GM13976 (cell line): ENCODE measurements around the gene LRP5.

Source experiments
- DNase-seq: peaks from one replicate; pipeline ENCODE4 v3.0.0; 2012; ENCODE audit warnings: low spot score
- in situ Hi-C: fragments of 300-500 bp; cut with MboI; formaldehyde crosslinking; loops from one replicate; pipeline ENCODE4 v1.12.0; 2022; ENCODE audit warnings: low sequenced_read_pairs, mixed read lengths, inconsistent platforms; ENCODE audit not compliant: unreplicated experiment
- TF ChIP-seq, protein P1 (sequence below): IDR thresholded peaks from 2 replicates; pipeline ENCODE4 v1.5.1; 2012; ENCODE audit warnings: borderline replicate concordance, mild to moderate bottlenecking; ENCODE audit not compliant: insufficient read depth; ENCODE audit errors: extremely low read depth, missing control alignments, control extremely low read depth

Gene LRP5

DNA sequence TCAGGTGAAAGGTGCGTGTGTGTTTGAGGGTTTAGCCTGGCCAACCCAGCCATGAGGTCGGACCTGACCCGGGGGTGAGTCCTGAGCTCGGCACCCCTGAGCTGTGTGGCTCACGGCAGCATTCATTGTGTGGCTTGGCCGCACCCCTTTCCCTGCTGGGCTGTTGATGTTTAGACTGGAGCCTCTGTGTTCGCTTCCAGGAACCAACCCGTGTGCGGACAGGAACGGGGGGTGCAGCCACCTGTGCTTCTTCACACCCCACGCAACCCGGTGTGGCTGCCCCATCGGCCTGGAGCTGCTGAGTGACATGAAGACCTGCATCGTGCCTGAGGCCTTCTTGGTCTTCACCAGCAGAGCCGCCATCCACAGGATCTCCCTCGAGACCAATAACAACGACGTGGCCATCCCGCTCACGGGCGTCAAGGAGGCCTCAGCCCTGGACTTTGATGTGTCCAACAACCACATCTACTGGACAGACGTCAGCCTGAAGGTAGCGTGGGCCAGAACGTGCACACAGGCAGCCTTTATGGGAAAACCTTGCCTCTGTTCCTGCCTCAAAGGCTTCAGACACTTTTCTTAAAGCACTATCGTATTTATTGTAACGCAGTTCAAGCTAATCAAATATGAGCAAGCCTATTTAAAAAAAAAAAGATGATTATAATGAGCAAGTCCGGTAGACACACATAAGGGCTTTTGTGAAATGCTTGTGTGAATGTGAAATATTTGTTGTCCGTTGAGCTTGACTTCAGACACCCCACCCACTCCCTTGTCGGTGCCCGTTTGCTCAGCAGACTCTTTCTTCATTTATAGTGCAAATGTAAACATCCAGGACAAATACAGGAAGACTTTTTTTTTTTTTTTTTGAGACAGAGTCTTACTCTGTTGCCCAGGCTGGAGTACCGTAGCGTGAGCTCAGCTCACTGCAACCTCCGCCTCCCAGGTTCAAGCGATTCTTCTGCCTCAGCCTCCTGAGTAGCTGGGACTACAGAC lies 94.2 kb downstream of the LRP5 start:
- no peak for DNase-seq
- in situ Hi-C loops: no loop called here
- TF ChIP-seq, protein P1, sequence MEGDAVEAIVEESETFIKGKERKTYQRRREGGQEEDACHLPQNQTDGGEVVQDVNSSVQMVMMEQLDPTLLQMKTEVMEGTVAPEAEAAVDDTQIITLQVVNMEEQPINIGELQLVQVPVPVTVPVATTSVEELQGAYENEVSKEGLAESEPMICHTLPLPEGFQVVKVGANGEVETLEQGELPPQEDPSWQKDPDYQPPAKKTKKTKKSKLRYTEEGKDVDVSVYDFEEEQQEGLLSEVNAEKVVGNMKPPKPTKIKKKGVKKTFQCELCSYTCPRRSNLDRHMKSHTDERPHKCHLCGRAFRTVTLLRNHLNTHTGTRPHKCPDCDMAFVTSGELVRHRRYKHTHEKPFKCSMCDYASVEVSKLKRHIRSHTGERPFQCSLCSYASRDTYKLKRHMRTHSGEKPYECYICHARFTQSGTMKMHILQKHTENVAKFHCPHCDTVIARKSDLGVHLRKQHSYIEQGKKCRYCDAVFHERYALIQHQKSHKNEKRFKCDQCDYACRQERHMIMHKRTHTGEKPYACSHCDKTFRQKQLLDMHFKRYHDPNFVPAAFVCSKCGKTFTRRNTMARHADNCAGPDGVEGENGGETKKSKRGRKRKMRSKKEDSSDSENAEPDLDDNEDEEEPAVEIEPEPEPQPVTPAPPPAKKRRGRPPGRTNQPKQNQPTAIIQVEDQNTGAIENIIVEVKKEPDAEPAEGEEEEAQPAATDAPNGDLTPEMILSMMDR: no peak

DNA sequence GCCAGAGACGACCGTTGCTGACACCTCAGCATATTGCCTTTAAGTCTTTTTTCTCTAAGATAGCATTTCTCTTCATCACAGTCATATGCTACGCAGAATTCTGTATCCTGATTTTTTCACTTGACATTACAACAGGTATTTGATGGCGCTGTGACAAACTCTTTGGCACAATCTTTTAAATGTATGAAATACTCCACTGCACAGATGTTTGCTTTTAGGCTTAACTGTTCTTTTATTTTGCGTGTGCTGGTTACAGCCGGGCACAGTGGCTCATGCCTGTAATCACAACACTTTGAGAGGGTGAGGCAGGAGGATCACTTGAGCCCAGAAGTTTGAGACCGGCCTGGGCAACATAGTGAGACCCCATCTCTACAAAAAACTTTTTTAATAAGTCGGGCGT lies 96.1 kb downstream of the LRP5 start:
- in situ Hi-C loops: no loop called here
- TF ChIP-seq, protein P1: no peak
- no peak for DNase-seq

DNA sequence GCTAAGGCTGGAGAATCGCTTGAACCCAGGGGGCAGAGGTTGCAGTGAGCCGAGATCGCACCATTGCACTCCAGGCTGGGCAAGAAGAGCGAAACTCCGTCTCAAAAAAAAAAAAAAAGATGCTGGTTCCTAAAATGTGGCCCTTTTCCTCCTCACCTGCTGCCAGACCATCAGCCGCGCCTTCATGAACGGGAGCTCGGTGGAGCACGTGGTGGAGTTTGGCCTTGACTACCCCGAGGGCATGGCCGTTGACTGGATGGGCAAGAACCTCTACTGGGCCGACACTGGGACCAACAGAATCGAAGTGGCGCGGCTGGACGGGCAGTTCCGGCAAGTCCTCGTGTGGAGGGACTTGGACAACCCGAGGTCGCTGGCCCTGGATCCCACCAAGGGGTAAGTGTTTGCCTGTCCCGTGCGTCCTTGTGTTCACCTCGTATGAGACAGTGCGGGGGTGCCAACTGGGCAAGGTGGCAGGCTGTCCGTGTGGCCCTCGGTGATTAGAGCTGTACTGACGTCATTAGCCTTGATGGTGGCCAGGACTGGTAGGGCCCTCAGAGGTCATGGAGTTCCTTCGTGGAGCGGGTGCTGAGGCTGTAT lies 97.5 kb downstream of the LRP5 start:
- in situ Hi-C loops: no loop called here
- no peak for DNase-seq
- TF ChIP-seq, protein P1: no peak

DNA sequence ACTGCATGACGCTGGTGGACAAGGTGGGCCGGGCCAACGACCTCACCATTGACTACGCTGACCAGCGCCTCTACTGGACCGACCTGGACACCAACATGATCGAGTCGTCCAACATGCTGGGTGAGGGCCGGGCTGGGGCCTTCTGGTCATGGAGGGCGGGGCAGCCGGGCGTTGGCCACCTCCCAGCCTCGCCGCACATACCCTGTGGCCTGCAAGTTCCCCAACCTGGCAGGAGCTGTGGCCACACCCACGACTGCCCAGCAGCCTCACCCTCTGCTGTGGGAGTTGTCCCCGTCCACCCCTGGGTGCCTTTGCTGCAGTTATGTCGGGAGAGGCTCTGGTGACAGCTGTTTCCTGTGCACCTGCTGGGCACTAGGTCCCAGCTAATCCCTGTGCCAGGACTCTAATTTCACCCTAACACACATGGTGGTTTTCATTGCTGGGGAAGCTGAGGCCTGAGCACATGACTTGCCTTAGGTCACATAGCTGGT lies 99.2 kb downstream of the LRP5 start:
- DNase-seq: no peak
- in situ Hi-C loops: no loop called here

DNA sequence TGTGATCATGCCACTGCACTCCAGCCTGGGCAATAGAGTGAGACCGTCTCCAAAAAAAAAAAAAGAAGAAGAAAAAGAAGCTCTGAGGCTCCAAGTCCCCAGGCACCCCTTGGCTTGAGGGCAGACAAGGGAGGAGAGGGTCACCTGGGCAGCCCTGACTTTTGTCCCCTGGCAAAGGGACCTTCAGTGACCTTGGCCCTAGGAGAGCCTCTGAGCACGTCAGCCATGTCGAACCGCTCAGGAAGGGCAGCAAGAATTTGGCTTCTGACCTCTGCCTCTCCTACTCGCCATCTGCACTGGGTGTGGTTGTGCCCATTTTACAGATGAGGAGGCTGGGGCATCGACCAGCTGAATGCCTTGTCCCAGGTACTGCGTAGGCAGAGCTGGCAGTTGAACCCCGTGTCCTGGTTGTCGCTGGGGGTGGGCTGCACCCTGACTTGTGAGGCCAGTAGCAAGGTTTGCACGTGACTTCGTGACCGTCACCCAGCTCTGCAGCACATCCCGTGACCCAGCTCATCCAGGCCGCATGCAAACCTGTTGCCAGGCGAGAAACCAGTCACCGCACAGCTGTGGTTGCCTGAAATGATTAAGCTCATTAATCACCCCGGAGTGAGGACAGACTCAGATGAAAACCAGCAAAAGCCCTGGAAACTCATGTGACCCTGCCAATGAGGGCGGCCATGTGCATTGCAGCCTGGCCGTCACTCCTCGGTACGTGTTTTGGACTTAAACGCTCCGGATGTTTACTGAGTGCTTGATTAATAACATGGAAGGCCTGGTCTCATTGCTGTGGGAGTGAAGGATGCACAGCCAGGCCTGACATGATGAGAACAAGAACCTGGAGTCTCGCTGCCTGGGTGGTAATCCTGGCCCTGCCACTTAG lies 100.4 kb downstream of the LRP5 start:
- DNase-seq: peak; percentile 73
- in situ Hi-C loops: no loop called here
- TF ChIP-seq, protein P1: no peak

More for the DNA sequence above, 99.2 kb downstream of the LRP5 start:
- TF ChIP-seq, protein P1: no peak

DNA sequence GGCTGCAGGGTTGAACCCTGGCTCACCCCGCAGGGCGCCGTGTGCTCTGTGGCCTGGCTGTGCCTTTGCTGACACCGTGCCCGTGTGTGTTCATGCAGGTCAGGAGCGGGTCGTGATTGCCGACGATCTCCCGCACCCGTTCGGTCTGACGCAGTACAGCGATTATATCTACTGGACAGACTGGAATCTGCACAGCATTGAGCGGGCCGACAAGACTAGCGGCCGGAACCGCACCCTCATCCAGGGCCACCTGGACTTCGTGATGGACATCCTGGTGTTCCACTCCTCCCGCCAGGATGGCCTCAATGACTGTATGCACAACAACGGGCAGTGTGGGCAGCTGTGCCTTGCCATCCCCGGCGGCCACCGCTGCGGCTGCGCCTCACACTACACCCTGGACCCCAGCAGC lies 101.2 kb downstream of the LRP5 start:
- TF ChIP-seq, protein P1: no peak
- no peak for DNase-seq
- in situ Hi-C loops: no loop called here
